ENCODE data around the gene PLPPR1.
A peak's percentile ranks its signal among the peaks of the same experiment; 100 is the strongest.
"Not testable (repeated sequence)": the region's sequence is repeated elsewhere in the genome, so short reads cannot be mapped to it uniquely, and the experiment has no call there.

The PLPPR1 gene

DNA sequence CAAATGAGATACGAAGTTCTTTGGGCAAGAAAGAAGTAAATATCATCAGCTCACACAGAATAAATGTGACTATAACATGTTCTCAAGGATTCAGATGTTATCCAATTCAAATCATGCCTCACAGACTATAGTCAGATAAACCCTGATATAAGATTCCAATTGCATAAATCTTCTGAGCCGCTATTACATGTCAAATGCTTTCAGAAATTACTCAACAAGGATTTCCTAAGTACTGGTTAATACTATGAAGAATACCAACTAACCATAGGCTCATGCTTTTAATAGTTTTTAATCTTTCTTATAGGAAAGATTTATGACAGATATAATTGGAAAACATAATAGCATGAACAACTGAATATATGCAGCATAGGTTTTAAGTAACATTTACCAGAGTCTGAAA lies 282.7 kb downstream of the PLPPR1 start:
- no peak for DNase-seq

DNA sequence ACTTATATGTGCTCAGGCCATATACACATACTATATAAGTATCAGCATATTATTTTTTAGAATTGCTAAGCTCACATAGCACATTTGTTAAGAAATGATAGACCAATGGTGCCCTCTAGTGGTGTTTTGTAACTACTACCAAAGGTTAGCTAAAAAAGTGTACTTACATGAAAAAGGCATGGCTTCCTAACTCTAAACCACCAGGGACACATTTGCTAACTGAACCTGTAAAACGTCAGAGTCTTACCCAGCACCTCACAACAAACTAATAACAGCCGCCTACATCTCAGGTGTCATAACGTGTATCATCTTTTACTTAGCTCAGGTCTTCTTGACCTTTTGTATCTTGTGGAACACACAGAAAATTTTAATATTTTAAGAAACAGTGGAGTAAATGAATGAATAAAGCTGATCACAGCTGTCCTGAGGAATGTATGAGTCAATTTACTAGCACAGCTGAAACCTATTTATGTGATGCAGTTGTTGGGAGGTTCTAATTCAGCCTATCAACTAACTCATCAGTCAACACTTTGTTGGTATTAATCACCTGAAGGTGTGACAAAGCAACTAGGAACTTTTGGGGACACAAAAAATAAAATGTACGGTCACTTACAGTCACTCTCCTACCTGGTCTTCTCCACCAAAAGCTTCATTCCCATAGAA lies 283.4 kb downstream of the PLPPR1 start:
- peak; percentile 74 for DNase-seq

GRCh38 chr9:101312661-101313060 lies 284.1 kb downstream of the PLPPR1 start:
- no peak for DNase-seq

DNA sequence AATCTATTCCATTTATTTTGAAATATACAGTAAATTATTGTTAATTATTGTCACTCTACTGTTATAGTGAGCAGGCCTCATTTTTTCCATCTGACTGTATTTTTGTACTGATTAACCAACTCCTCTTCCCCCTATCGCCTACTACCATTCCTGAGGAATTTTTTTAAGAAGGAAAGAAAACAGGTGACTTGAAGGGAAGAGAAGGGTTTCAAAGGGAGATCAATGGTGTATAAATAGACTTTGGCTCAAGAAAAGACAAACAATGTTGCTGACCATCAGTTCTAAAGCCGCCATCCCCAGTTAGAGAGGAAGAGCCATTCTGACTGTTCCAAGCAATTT lies 286.6 kb downstream of the PLPPR1 start:
- DNase-seq, result no peak

DNA sequence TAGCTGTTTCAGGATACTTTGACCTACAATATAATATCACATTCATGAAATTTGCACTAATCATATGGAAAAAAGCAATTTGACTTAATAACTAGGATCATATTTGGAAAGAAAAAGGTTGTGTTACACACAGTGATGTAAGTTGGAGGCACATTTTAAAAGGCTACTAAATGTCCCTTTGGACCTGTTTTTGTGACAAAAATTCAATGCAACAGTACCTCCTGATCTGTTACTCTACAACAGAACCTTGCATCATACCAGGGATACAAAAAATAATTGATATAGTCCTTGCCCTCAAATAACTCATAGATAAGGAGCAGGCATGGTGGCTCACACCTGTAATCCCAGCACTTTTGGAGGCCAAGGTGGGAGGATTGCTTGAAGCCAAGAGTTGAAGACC lies 289.2 kb downstream of the PLPPR1 start:
- no peak for DNase-seq

- no peak for DNase-seq
Measured at GRCh38 chr9:101323129-101323528, 294.6 kb downstream of the PLPPR1 start.

GRCh38 chr9:101324245-101324804 lies 295.8 kb downstream of the PLPPR1 start:
- DNase-seq, result no peak

- no peak for DNase-seq
Measured at GRCh38 chr9:101325053-101325452, 296.5 kb downstream of the PLPPR1 start.

GRCh38 chr9:101326035-101326434 lies 297.5 kb downstream of the PLPPR1 start:
- DNase-seq, result no peak

GRCh38 chr9:101326501-101326900 lies 298.0 kb downstream of the PLPPR1 start:
- DNase-seq, result no peak

DNA sequence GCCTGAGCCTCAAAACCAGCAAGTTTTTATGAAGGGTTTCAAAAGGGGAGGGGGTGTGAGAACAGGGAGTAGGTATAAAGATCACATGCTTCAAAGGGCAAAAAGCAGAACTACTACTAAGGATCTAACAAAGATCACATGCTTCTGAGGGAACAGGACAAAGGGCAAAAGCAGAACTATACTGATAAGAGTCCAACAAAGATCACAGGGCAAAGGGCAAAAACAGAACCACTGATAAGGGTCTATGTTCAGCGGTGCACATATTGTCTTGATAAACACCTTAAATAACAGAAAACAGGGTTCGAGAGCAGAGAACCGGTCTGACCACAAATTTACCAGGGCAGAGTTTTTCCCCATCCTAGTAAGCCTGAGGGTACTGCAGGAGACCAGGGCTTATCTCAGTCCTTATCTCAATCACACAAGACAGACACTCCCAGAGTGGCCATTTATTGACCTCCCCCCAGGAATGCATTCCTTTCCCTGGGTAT lies 298.9 kb downstream of the PLPPR1 start:
- not testable (repeated sequence) for DNase-seq

GRCh38 chr9:101332362-101332761 lies 303.8 kb downstream of the PLPPR1 start:
- DNase-seq, result no peak

GRCh38 chr9:101333490-101333889 lies 305.0 kb downstream of the PLPPR1 start:
- DNase-seq, result no peak

- no peak for DNase-seq
Measured at GRCh38 chr9:101333926-101334702, 305.6 kb downstream of the PLPPR1 start.

DNA sequence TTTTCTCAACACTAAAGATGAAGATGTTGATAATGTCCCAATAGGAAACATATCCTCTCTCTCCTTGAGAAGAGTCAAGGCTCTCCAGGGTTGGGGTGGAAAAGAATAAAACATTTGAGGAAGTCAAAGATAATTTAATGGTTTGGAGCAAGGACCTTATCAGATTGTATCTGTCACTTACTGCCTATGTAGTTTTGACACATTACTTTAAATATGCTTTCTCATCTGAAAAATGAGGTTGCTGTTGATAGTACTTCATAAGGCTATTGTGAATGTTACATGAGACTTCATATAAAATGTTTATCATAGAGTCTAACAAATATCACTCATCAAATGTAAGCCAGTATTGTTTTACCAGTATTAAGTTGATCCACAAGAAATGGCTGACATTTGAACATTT lies 307.6 kb downstream of the PLPPR1 start:
- no peak for DNase-seq

DNA sequence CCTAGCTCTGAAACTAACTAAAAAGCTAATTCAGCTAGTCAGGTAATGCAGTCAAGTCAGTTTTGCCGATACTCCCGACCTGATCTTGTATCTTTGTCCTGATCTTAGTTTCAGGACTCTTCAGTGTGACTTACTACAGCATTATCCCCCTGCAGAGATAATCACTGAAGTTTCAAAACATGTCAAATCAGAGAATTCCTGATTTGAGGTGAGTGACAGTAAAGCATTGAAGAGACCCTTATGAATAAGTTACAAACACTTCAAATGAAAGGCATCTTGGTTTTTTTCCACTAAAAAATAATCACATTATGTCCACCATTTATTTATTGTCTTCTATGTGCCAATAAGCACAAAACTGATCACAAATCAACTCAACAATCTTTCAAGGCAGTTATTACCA lies 308.7 kb downstream of the PLPPR1 start:
- no peak for DNase-seq

- no peak for DNase-seq
Measured at GRCh38 chr9:101341958-101342357, 313.4 kb downstream of the PLPPR1 start.

GRCh38 chr9:101342595-101342994 lies 314.1 kb downstream of the PLPPR1 start:
- no peak for DNase-seq

GRCh38 chr9:101350285-101350684 lies 321.8 kb downstream of the PLPPR1 start:
- DNase-seq, result no peak

DNA sequence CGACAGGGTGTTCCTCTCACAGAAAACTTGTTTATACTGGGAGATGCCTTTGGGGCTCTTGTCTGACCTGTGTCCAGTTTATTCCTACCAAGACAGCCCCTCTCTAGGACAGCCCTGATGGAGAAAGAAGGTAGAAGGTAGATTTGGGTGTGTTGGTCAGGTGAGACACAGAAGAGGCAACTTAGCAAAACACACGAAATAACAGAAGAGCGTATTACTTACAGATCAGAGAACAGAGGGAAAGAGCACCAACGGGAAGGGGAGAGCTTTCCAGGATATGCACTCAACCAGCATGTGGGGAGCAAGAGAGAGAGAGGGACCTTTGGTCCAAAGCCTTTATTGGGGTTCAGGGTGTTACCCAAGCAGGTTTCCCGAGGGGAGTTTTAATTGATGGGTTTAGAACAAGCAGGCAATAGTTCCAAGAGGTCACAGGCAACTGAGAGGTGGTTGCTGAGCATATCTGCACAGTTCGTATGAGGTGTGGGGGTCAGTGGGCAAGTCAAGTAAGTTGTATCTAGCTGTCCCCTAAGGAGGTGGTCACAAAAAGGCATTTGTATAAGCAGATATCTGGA lies 324.5 kb downstream of the PLPPR1 start:
- no peak for DNase-seq

GRCh38 chr9:101353683-101354082 lies 325.2 kb downstream of the PLPPR1 start:
- DNase-seq, result no peak

DNA sequence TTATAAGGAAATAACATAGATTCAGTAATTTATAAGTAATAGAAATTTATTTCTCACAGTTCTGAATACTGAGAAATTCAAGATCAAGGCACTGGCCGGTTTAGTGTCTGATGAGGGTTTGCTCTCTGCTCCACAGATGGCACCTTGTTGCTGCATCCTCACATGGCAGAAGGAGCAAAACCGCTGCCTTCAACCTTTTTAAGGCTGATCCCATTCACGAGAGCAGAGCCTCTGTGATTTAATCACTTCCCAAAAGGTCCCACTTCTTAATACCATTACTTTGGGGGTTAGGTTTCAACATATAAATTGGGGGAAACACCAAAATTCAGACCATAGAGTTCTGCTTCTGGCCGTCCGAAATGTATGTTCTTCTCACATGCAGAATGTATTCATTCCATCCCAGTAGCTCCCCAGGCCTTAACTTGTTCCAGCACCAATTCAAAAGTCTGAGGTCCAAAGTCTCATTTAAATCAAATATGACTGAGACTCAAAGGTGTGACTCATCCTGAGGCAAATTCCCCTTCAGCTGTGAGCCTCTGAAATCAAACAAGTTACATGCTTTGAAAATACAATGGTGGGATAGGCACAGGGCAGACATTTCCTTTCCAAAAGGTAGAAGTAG lies 325.7 kb downstream of the PLPPR1 start:
- no peak for DNase-seq

Measured in inflammatory macrophage treated with lipopolysaccharide for 4 hours (primary cell).